ENCODE results near the gene CFAP20DC. TPM values are rescaled to one million over a fixed set of nuclear protein-coding genes. Genes with fewer than 3 reads are reported as not detected.

Gene CFAP20DC
- total RNA-seq, 3 donors from 2014 or later (not counting 1 experiment from before 2014, with no cell fraction given), result 0.09 to 0.20 (median 0.18) TPM

DNA sequence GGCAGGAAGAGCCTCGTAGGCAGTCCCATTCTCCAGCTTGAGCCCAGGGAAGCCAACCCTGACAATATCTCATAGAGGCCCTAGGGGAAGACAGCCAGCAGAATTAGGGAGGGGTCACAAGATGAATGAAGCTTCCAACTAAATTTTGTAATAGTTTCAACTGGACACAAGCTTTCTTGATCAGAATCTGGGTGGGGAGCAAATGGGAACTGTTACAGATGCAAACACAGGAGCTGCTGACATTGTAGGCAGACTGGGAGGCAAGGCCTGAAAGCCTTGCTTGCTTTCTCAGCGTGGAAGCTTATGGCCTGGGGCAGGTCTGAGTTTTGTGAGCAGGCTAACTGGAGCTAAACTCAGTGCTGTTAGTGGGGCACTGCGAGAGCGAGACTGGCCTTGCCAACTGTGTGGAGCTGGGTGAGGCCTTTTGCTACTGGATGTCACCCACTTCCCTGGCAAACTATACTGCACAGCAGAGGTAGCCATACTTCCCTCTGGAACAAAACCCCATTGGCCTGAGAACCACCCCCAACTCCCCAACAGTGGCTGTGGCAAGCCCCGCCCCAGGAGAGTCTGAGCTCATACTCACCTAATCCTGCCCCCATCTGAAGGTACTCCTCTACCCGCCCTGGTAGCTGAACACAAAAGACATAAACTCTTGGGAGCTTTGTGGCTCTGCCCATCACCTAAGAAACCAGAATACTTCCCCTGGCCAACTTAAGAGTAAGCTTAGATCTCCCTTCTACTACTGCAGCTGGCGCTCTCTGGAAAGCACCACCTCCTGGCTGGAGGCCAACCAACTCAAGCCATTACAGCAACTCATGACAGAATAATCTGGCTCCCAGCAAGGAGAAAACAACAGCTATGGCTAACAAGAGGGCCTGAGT, 42.9 kb downstream of the CFAP20DC start:
- intact Hi-C loops (cut with micrococcal nuclease), result no loop called here
- peaks cover 0 to 4% of the 10 kb centered on the region in 2 donors for H3K9me3 Mint-ChIP-seq
- no peaks in the 10 kb centered on the region for H3K9me3 ChIP-seq (ENCODE audit: control insufficient read depth, insufficient read depth, low read length)
- TF ChIP-seq, protein P1, sequence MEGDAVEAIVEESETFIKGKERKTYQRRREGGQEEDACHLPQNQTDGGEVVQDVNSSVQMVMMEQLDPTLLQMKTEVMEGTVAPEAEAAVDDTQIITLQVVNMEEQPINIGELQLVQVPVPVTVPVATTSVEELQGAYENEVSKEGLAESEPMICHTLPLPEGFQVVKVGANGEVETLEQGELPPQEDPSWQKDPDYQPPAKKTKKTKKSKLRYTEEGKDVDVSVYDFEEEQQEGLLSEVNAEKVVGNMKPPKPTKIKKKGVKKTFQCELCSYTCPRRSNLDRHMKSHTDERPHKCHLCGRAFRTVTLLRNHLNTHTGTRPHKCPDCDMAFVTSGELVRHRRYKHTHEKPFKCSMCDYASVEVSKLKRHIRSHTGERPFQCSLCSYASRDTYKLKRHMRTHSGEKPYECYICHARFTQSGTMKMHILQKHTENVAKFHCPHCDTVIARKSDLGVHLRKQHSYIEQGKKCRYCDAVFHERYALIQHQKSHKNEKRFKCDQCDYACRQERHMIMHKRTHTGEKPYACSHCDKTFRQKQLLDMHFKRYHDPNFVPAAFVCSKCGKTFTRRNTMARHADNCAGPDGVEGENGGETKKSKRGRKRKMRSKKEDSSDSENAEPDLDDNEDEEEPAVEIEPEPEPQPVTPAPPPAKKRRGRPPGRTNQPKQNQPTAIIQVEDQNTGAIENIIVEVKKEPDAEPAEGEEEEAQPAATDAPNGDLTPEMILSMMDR (IDR thresholded peaks at IDR 0.05), result no peak
- DNase-seq (no peak), ATAC-seq (no peak)
- WGBS (ENCODE audit: insufficient coverage), result 86% methylated on average over 7 of the region's 7 CpGs
- H3K4me3 Mint-ChIP-seq, result no peak overlapping the region
- no peaks in the 10 kb centered on the region for H3K36me3 ChIP-seq (ENCODE audit: control insufficient read depth, insufficient read depth, low read length)
- no peaks in the 10 kb centered on the region for H3K36me3 Mint-ChIP-seq
- H3K27me3 Mint-ChIP-seq (ENCODE audit: low read depth in 2 of 2), result peaks cover 7 to 8% of the 10 kb centered on the region in 2 donors
- no peak overlapping the region for H3K4me3 ChIP-seq (ENCODE audit: low read length)
- H3K4me1 ChIP-seq (ENCODE audit: control insufficient read depth, insufficient read depth, low read length), result no peaks in the 10 kb centered on the region
- H3K27ac ChIP-seq (ENCODE audit: low read length), result no peak overlapping the region
- H3K4me1 Mint-ChIP-seq, result no peaks in the 10 kb centered on the region
- H3K27me3 ChIP-seq (ENCODE audit: control insufficient read depth, insufficient read depth, low read length), result no peaks in the 10 kb centered on the region
- no peak overlapping the region for H3K27ac Mint-ChIP-seq

DNA sequence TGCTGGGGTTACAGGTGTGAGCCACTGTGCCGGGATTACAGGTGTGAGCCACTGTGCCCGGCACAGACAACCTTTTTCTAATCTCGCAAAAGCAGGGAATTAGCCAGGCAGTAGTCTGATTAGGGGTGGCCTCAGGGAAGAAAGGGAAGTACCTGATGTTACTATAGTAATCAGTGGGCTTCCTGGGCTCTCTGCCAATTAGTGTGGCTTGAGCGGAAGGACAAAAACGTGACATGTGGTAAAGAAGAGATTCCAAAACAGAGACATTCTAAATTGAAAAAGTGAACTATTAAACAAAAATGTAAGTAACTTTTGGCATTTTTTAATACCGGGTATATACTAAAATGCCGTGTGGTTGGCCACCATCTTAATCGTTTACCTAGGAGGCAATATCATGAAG, 48.1 kb downstream of the CFAP20DC start:
- DNase-seq, result no peak
- intact Hi-C loops (cut with micrococcal nuclease), result no loop called here
- TF ChIP-seq, protein P1 (IDR thresholded peaks at IDR 0.05), result no peak

DNA sequence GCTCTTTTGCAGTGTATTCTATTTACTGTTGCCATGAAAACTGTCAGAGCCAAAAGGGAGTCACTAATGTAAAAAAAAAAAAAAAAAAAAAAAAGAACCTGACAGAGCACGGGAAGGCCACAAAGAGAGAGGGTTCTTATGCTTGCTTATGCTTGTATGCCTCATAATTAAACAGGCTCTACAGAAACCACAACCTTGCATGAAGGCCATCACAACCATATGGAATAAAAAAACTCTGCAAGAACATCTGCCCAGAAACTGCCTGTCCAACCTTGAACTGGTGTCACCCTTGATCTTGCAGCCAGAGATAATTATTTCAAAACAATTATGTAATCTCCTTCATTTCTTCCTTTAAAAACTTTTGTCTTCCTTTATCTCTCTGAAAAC, 50.1 kb downstream of the CFAP20DC start:
- H3K27ac ChIP-seq (ENCODE audit: low read length), result no peak overlapping the region

More for the DNA sequence above, 48.1 kb downstream of the CFAP20DC start:
- Histone ChIP-seq H3K36me3 (ENCODE audit: control insufficient read depth, insufficient read depth, low read length) (no peaks in the 10 kb centered on the region), H3K27ac (ENCODE audit: low read length) (no peak overlapping the region), H3K9me3 (ENCODE audit: control insufficient read depth, insufficient read depth, low read length) (no peaks in the 10 kb centered on the region), H3K4me3 (ENCODE audit: low read length) (no peak overlapping the region), H3K4me1 (ENCODE audit: control insufficient read depth, insufficient read depth, low read length) (no peaks in the 10 kb centered on the region), H3K27me3 (ENCODE audit: control insufficient read depth, insufficient read depth, low read length) (no peaks in the 10 kb centered on the region)
- Mint-ChIP-seq H3K27ac (no peak overlapping the region), H3K4me1 (no peaks in the 10 kb centered on the region), H3K27me3 (ENCODE audit: low read depth in 2 of 2) (peaks cover 0 to 8% of the 10 kb centered on the region in 2 donors), H3K4me3 (no peak overlapping the region), H3K36me3 (no peaks in the 10 kb centered on the region), H3K9me3 (no peaks in the 10 kb centered on the region)
- 19% methylated on average over 8 of the region's 8 CpGs for WGBS (ENCODE audit: insufficient coverage)
- no peak for ATAC-seq

More for the DNA sequence above, 50.1 kb downstream of the CFAP20DC start:
- whole genome bisulfite sequencing (ENCODE audit: insufficient coverage), result no CpG with 5 or more reads among the region's 1 CpG
- intact Hi-C loops (cut with micrococcal nuclease), result no loop called here
- Histone ChIP-seq H3K4me1 (ENCODE audit: control insufficient read depth, insufficient read depth, low read length) (no peaks in the 10 kb centered on the region), H3K9me3 (ENCODE audit: control insufficient read depth, insufficient read depth, low read length) (no peaks in the 10 kb centered on the region), H3K27me3 (ENCODE audit: control insufficient read depth, insufficient read depth, low read length) (no peaks in the 10 kb centered on the region), H3K36me3 (ENCODE audit: control insufficient read depth, insufficient read depth, low read length) (no peaks in the 10 kb centered on the region), H3K4me3 (ENCODE audit: low read length) (no peak overlapping the region)
- Mint-ChIP-seq H3K9me3 (no peaks in the 10 kb centered on the region), H3K4me1 (peaks cover 0 to under 1% of the 10 kb centered on the region in 2 donors), H3K27ac (no peak overlapping the region), H3K27me3 (ENCODE audit: low read depth in 2 of 2) (peaks cover 0 to 6% of the 10 kb centered on the region in 2 donors), H3K36me3 (no peaks in the 10 kb centered on the region), H3K4me3 (no peak overlapping the region)
- TF ChIP-seq, protein P1 (IDR thresholded peaks at IDR 0.05), result no peak
- ATAC-seq (no peak), DNase-seq (no peak)
